K562 (cell line): ENCODE results near the gene MBIP. TPM values are rescaled to one million over a fixed set of nuclear protein-coding genes. Genes with fewer than 3 reads are reported as not detected.

ENCODE experiments used
- ATAC-seq: fragments of 200-7000 bp; cut with Tn5 transposase; 3 replicates; pipeline ENCODE4 v1.9.1; 2020; ENCODE audit warnings: moderate library complexity
- BruUV-seq: library from RNA; stranded (reverse); fragments of 400-500 nt; replicated peaks from 2 replicates; lab custom pipeline; 2021; lab: Mats Ljungman, UMichigan
- CTCF ChIA-PET: fragments of 300-600 bp; formaldehyde crosslinking; extraction: SDS; loops from one replicate; lab custom pipeline; 2021; ENCODE audit warnings: low intra/inter-chr PET ratio; lab: Yijun Ruan, JAX
- POLR2A ChIA-PET: fragments of 300-600, 350-650 bp; sonication (Branson Sonifier 250); formaldehyde crosslinking; extraction: SDS; loops from one replicate; lab custom pipeline; 2021; ENCODE audit warnings: antibody characterized with exemption, inconsistent platforms; lab: Yijun Ruan, JAX
- DNase-seq, 4 experiments: peaks; one replicate each; pipeline versions ENCODE4 v3.0.0 to v3.0.0-alpha.2; 2011 to 2018; ENCODE audit warnings: low spot score in 3 of 4, mixed read lengths in 3 of 4; ENCODE audit errors: extremely low read depth in 1 of 4
- FAIRE-seq: peaks from 2 replicates; lab custom pipeline; 2011; peaks lifted over from hg19 to GRCh38; lab: Jason Lieb, UNC
- H2AFZ ChIP-seq: 2 replicates; pipeline ENCODE4 v1.6.0; 2011; ENCODE audit warnings: low read depth, low read length, control low read depth, inconsistent platforms
- H3K27ac ChIP-seq: fragments of 200-600 bp; 3 replicates; pipeline ENCODE4 v1.8.0; 2011; ENCODE audit warnings: low read depth, mild to moderate bottlenecking, control low read depth, inconsistent platforms, low read length, moderate library complexity, mixed read lengths; ENCODE audit errors: extremely low read depth
- H3K27me3 ChIP-seq, 2 experiments: fragments of 300-600 bp in 1 of 2; 2 replicates in 1 of 2; 3 replicates in 1 of 2; pipeline versions ENCODE4 v1.6.0 to v1.8.0; 2011; ENCODE audit warnings: inconsistent platforms in 2 of 2, low read length in 2 of 2, mild to moderate bottlenecking in 1 of 2, mixed read lengths in 1 of 2, moderate library complexity in 1 of 2; ENCODE audit not compliant: control insufficient read depth in 2 of 2, insufficient read depth in 2 of 2
- H3K36me3 ChIP-seq: fragments of 300-600 bp; 3 replicates; pipeline ENCODE4 v1.8.0; 2011; ENCODE audit warnings: mild to moderate bottlenecking, low read length, inconsistent platforms; ENCODE audit not compliant: control insufficient read depth, insufficient read depth
- H3K4me1 ChIP-seq, 2 experiments: fragments of 200-600 bp in 1 of 2; replicated peaks in 1 of 2; 2 replicates in 1 of 2; 3 replicates in 1 of 2; pipeline versions ENCODE4 v1.5.1 to v1.8.0; 2011; ENCODE audit warnings: inconsistent platforms in 2 of 2, low read length in 2 of 2, mild to moderate bottlenecking in 1 of 2, mixed read lengths in 1 of 2, moderate library complexity in 1 of 2; ENCODE audit not compliant: control insufficient read depth in 2 of 2, insufficient read depth in 2 of 2
- H3K4me2 ChIP-seq: 2 replicates; pipeline ENCODE4 v1.6.1; 2011; ENCODE audit warnings: low read length, control low read depth, inconsistent platforms, mixed read lengths; ENCODE audit not compliant: insufficient read depth
- H3K4me3 ChIP-seq: fragments of 200-600 bp; sonication (generic), shearing (Covaris generic); 2 replicates; pipeline ENCODE4 v1.5.1; 2016; ENCODE audit warnings: control low read depth, inconsistent platforms
- H3K79me2 ChIP-seq: fragments of 200-600 bp; 3 replicates; pipeline ENCODE4 v1.8.0; 2011; ENCODE audit warnings: low read length, inconsistent platforms; ENCODE audit not compliant: control insufficient read depth, insufficient read depth
- H3K9ac ChIP-seq, 2 experiments: 2 replicates each; pipeline versions ENCODE4 v1.6.0 to v1.6.1; 2011; ENCODE audit warnings: low read depth in 2 of 2, low read length in 2 of 2, control low read depth in 1 of 2, inconsistent platforms in 1 of 2, mild to moderate bottlenecking in 1 of 2, mixed read lengths in 1 of 2; ENCODE audit not compliant: insufficient read depth in 1 of 2
- H3K9me1 ChIP-seq: one replicate; pipeline ENCODE4 v1.6.0; 2011; ENCODE audit warnings: inconsistent platforms, mild to moderate bottlenecking, low read length, moderate library complexity; ENCODE audit not compliant: control insufficient read depth, insufficient read depth
- H3K9me3 ChIP-seq: replicated peaks from 2 replicates; pipeline ENCODE4 v1.5.1; 2011; ENCODE audit warnings: low read depth, low read length, inconsistent platforms; ENCODE audit not compliant: control insufficient read depth, insufficient read depth
- H4K20me1 ChIP-seq: replicated peaks from 2 replicates; pipeline ENCODE4 v1.6.1; 2011; ENCODE audit warnings: low read length, inconsistent platforms, mixed read lengths; ENCODE audit not compliant: control insufficient read depth, insufficient read depth
- ARID1B ChIP-seq: fragments of 450-650 bp; IDR thresholded peaks from 2 replicates; pipeline ENCODE4 v1.6.1; 2016; ENCODE audit warnings: antibody characterized with exemption, mild to moderate bottlenecking, inconsistent platforms
- C11orf30 ChIP-seq: fragments of 450-650 bp; IDR thresholded peaks from 2 replicates; pipeline ENCODE4 v1.6.1; 2016; ENCODE audit warnings: low read depth, mild to moderate bottlenecking
- CAMTA2 ChIP-seq: fragments of 250-450 bp; sonication (Bioruptor Pico); conservative IDR thresholded peaks from 2 replicates; pipeline ENCODE4 v1.5.1; 2022
- CBX2 ChIP-seq: fragments of 200-600 bp; sonication (generic); IDR thresholded peaks from one replicate; pipeline ENCODE4 v1.6.1; 2012; ENCODE audit warnings: mild to moderate bottlenecking, low read length, inconsistent platforms; ENCODE audit not compliant: insufficient read depth, poor library complexity, severe bottlenecking
- CTCFL ChIP-seq: IDR thresholded peaks from 2 replicates; pipeline ENCODE4 v1.6.1; 2011; ENCODE audit warnings: borderline replicate concordance, low read depth, mild to moderate bottlenecking, moderate library complexity, low read length; ENCODE audit not compliant: insufficient read depth, poor library complexity, severe bottlenecking
- ELF4 ChIP-seq: fragments of 450-650 bp; formaldehyde crosslinking; IDR thresholded peaks from 2 replicates; pipeline ENCODE4 v1.4.0; 2022; ENCODE audit warnings: missing genetic modification characterization
- FOS ChIP-seq: IDR thresholded peaks from 3 replicates; pipeline ENCODE4 v1.6.1; 2011; ENCODE audit not compliant: insufficient read length; ENCODE audit errors: extremely low read depth
- HDAC2 ChIP-seq: fragments of 450-650 bp; IDR thresholded peaks from 2 replicates; pipeline ENCODE4 v1.6.1; 2016; ENCODE audit warnings: mild to moderate bottlenecking
- JUND ChIP-seq, 2 experiments: IDR thresholded peaks; 2 replicates in 1 of 2; 3 replicates in 1 of 2; pipeline ENCODE4 v1.6.1; 2011; ENCODE audit warnings: borderline replicate concordance in 2 of 2, low read depth in 2 of 2, low read length in 2 of 2, improper control_type of control experiment in 1 of 2, missing biosample characterization in 1 of 2, missing genetic modification characterization in 1 of 2, missing genetic modification reagents in 1 of 2
- KDM1A ChIP-seq, 2 experiments: fragments of 450-650 bp; IDR thresholded peaks; 2 replicates each; pipeline ENCODE4 v1.6.1; 2016; ENCODE audit warnings: mild to moderate bottlenecking in 2 of 2
- MAFG ChIP-seq: fragments of 450-650 bp; conservative IDR thresholded peaks from 2 replicates; pipeline ENCODE4 v1.6.1; 2016; ENCODE audit warnings: missing genetic modification characterization, missing compliant biosample characterization
- MLX ChIP-seq, 2 experiments: fragments of 450-650 bp in 1 of 2; sonication (generic) in 1 of 2; formaldehyde crosslinking; conservative IDR thresholded peaks; 2 replicates each; pipeline versions ENCODE4 v1.4.0 to v1.8.1; 2020 to 2022; ENCODE audit warnings: mild to moderate bottlenecking in 1 of 2, missing genetic modification reagents in 1 of 2
- MTA2 ChIP-seq: fragments of 450-650 bp; IDR thresholded peaks from 2 replicates; pipeline ENCODE4 v1.6.1; 2016; ENCODE audit warnings: low read depth
- NCOR1 ChIP-seq: fragments of 450-650 bp; IDR thresholded peaks from 2 replicates; pipeline ENCODE4 v1.6.1; 2016; ENCODE audit warnings: mild to moderate bottlenecking, moderate library complexity
- NFIC ChIP-seq: fragments of 450-650 bp; IDR thresholded peaks from 2 replicates; pipeline ENCODE4 v1.6.1; 2017; ENCODE audit warnings: mild to moderate bottlenecking, inconsistent platforms
- SMARCA4 ChIP-seq: fragments of 450-650 bp; IDR thresholded peaks from 2 replicates; pipeline ENCODE4 v1.6.1; 2016
- STAT5A ChIP-seq: IDR thresholded peaks from 2 replicates; pipeline ENCODE4 v1.6.1; 2012; ENCODE audit warnings: low read length, inconsistent platforms, borderline replicate concordance
- TEAD4 ChIP-seq, 2 experiments: sonication (generic) in 1 of 2; formaldehyde crosslinking in 1 of 2; IDR thresholded peaks; 2 replicates each; pipeline versions ENCODE4 v1.6.1 to v1.8.0; 2012 to 2022; ENCODE audit warnings: borderline replicate concordance in 1 of 2, inconsistent platforms in 1 of 2, low read length in 1 of 2, mild to moderate bottlenecking in 1 of 2, missing genetic modification reagents in 1 of 2
- ZNF140 ChIP-seq: fragments of 250-450 bp; sonication (Bioruptor Pico); IDR thresholded peaks from 2 replicates; pipeline ENCODE4 v1.8.0; 2021; ENCODE audit warnings: moderate library complexity, mild to moderate bottlenecking, inconsistent platforms
- ZNF41 ChIP-seq: fragments of 250-450 bp; sonication (Bioruptor Pico); conservative IDR thresholded peaks from 2 replicates; pipeline ENCODE4 v1.4.0; 2020; ENCODE audit warnings: mild to moderate bottlenecking
- WGBS: fragments of 100-300 bp; shearing (Covaris generic); methylation state at CpG from one replicate; pipeline ENCODE4 v1.1.6; 2016; ENCODE audit warnings: low coverage, mixed read lengths; ENCODE audit not compliant: insufficient coverage; ENCODE audit errors: missing lambda C conversion rate; 5-methylcytosine and 5-hydroxymethylcytosine counted together
- in situ Hi-C: fragments of 300-500 bp; cut with MboI; formaldehyde crosslinking; loops from 4 replicates; pipeline ENCODE4 v1.15.0; 2018; ENCODE audit warnings: inconsistent platforms, mixed read lengths
- intact Hi-C: fragments of 100-400 bp; cut with micrococcal nuclease; formaldehyde crosslinking; loops from 2 replicates; pipeline ENCODE4 v1.14.2; 2022
- polyA plus RNA-seq, 8 experiments: library from polyadenylated mRNA; depleted of rRNA in 4 of 8; stranded (reverse) in 5 of 8; unstranded in 3 of 8; fragments of >200 nt; fragmentation: Nextera tagmentation in 2 of 8; fragmentation: Illumina TruSeq in 1 of 8; extraction: Ambion mirVana in 2 of 8; extraction: Trizol in 1 of 8; gene quantifications; 2 replicates each; pipeline versions ENCODE4 v1.2.1 to v1.2.3, GENCODE V29; 2011 to 2014; ENCODE audit warnings: inconsistent platforms in 1 of 8, missing spikeins in 1 of 8
- total RNA-seq, 7 experiments: library from RNA; depleted of rRNA in 6 of 7; stranded (reverse); fragments of >200 nt in 6 of 7; fragmentation: Illumina TruSeq in 2 of 7; extraction: Trizol in 2 of 7; gene quantifications; 2 replicates each; pipeline versions ENCODE4 v1.2.1 to v1.2.3, GENCODE V29; 2011 to 2021; ENCODE audit warnings: low replicate concordance in 1 of 7

Gene MBIP
- total and polyA plus RNA-seq, 9 of the 15 experiments (the other 6 are each of a cell fraction or from before 2014, with no cell fraction given) = 8.4 to 31.1 (median 19.4) TPM

GRCh38 chr14:36264107-36264506 lies 56.3 kb downstream of the MBIP start (continued):
- TF ChIP-seq JUND (IDR thresholded peaks at IDR 0.05; ENCODE audit: borderline replicate concordance, low read depth, low read length) (no peak), JUND (tag; IDR thresholded peaks at IDR 0.05; ENCODE audit: borderline replicate concordance, low read depth, low read length) (no peak), ZNF41 (no peak), CTCFL (no peak)

GRCh38 chr14:36260970-36261640 lies 59.3 kb downstream of the MBIP start:
- peak; percentile 89 for FAIRE-seq
- Histone ChIP-seq H2AFZ (no peak overlapping the region), H3K9me3 (no peaks in the 10 kb centered on the region), H3K9ac (no peak overlapping the region), H3K79me2 (no peaks in the 10 kb centered on the region), H3K4me2 (no peak overlapping the region), H3K27ac (no peak overlapping the region), H3K27me3 (no peaks in the 10 kb centered on the region), H3K9me1 (no peaks in the 10 kb centered on the region), H3K4me1 (peaks cover 0 to 14% of the 10 kb centered on the region in 2 experiments; a peak in 2 of 5 replicates), H3K36me3 (no peaks in the 10 kb centered on the region), H3K4me3 (no peak overlapping the region), H4K20me1 (no peaks in the 10 kb centered on the region)
- ChIA-PET CTCF (no interaction called here), POLR2A (no interaction called here)
- DNase-seq = peak in 2 of 4 experiments; percentile 57 to 74
- in situ Hi-C loops (no loop called here), intact Hi-C loops (no loop called here)
- BruUV-seq = no TSS peak
- WGBS = 12% methylated on average over 2 of the region's 2 CpGs
- ATAC-seq = peak; percentile 77
- TF ChIP-seq FOS (no peak), NFIC (peak; percentile 75), ARID1B (peak; percentile 83), HDAC2 (peak; percentile 56; the same call in 1 of the 2 replicates), ZNF140 (CRISPR knock-in tag) (no peak), NCOR1 (peak; percentile 82), CBX2 (no peak), ELF4 (CRISPR knock-in tag) (no peak), MLX (CRISPR knock-in tag; conservative IDR thresholded peaks at IDR 0.05) (no peak), MAFG (tag) (peak; percentile 31; the same call in 1 of the 2 replicates), SMARCA4 (0 out of 2 replicates have a peak, but pooled peaks have one; percentile 45), STAT5A (peak; percentile 77), CAMTA2 (CRISPR knock-in tag) (no peak), KDM1A (IDR thresholded peaks at IDR 0.05) (peak; percentile 90 to 93), MTA2 (peak; percentile 66), C11orf30 (peak; percentile 77), TEAD4 (IDR thresholded peaks at IDR 0.05; ENCODE audit: low read length) (peak; percentile 75), TEAD4 (CRISPR knock-in tag; IDR thresholded peaks at IDR 0.05; ENCODE audit: borderline replicate concordance) (no peak)
